ENCODE data around the gene ECM2.
"Not testable (repeated sequence)": the region's sequence is repeated elsewhere in the genome, so short reads cannot be mapped to it uniquely, and the experiment has no call there.

Gene ECM2

DNA sequence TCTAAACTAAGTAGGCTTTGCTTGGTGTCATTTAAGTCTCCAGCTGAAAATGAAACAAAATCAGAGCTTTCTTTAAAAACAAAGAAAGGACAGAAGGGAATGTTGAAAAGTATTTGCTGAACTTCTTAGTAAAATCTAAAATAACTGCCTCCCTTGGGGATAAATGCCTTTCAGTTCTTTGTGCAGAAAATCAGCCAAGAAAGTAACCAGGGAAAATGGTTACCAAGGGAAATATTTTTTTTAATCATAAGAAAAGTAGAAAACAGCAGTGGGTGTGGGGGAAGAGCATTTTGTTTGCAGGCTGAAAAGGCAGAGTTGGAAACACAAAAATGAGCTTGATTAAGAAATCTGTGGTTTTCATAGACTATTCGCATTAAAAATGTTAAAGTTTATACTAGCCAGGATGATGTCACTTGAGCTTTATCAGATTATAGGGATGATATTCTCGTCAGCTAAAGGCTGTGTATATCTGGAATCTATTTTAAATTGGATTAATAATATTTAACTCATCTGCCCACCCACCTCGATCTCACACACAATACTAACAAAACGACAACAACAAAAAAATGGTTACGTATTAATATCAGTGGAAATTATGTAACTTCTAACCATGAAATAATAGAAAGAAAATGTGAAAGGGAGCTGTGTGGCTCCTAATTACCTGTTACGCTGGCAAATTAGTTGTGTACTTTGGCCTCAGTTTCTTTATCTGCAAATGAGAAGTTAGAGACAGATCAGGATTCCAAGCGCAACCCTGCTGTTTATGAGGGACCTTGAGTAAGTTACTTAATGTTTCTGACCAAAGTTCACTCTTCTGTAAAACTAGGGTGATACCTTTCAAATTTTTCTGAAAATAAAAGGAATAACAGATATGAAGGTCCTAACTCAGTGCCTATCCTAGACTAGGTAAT is at the start of gene ECM2:
ECM2 (minus strand) TSS at position 51 of the 911 bp plus-strand sequence. CDS start 13,124 bp downstream, outside the sequence.
- DNase-seq = no peak

- no peak for DNase-seq
Measured at GRCh38 chr9:92576175-92576574, 40.4 kb upstream of the ECM2 start.

- not testable (repeated sequence) for DNase-seq
Measured at GRCh38 chr9:92573612-92574011, 37.8 kb upstream of the ECM2 start.

- not testable (repeated sequence) for DNase-seq
Measured at GRCh38 chr9:92571871-92572270, 36.1 kb upstream of the ECM2 start.

- DNase-seq = no peak
Measured at GRCh38 chr9:92564982-92565381, 29.2 kb upstream of the ECM2 start.

GRCh38 chr9:92564504-92564903 is 28.7 kb upstream of the ECM2 start:
- DNase-seq = no peak

DNA sequence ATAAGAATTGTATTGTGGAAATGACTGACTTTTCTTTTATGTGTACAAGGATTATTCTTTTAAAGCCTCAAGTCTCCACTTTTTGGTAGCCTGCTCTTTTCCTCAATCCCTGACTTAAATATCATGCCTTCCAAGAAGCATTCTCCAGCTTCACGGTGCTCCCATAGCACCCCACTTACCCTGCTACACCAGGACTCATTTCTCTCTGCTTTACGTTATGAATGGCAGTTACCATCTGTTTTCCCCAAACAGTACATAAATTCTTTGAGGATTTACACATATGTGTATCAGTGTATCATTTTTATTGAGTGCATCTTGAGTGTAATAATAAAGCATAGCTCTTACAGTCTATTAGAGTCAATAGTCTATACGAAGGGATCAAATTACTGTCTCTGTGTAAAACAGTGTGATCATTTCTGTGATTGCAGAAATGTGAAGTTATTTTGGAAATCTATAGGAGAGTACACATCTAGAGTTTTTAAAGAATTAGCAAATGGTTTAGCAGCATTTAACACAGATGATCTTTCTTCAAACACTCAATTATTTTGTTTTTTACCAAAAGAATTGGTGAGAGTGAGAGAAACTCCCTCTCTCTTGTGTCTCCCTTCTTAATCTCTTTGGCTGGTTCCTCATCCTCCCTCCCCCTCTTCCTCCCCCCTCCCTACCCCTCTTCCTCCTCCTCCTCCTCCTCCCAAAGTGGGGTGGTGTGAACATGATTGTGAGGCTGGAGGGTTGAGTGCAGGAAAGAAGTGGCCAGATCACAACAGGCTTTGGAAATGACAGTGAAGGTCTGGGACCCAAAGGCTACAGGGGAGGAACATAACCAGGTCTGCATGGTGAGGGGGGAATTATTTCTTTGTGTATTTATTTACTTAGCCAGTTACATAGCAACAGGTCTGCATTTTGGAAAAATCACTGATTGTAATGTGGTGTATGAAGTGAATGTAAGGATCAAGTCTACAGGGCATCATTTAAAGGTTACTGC is 27.6 kb upstream of the ECM2 start:
- no peak for DNase-seq

- DNase-seq = no peak
Measured at GRCh38 chr9:92562461-92562967, 26.7 kb upstream of the ECM2 start.

- DNase-seq = no peak
Measured at GRCh38 chr9:92561374-92562330, 25.9 kb upstream of the ECM2 start.

- no peak for DNase-seq
Measured at GRCh38 chr9:92558612-92559374, 23.0 kb upstream of the ECM2 start.

DNA sequence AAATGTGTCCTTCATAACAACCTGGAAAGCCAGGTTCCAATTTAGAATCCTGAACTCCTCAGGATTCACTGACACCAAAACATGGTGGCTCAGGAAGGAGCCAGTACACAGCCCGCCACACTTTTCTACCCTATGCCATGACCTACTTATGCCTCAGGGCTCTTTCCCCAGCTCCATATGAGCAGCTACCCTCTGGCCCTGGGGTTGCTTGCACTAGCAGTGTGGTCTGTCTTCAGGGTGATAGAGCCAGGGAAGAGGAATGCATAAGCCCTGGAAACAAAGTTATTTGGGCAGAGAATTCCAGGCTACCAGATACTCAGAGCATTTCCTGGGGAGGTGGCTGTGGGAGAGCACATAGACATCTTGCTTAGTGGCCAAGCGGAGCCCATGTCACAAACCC is 15.0 kb upstream of the ECM2 start:
- no peak for DNase-seq

- no peak for DNase-seq
Measured at GRCh38 chr9:92547356-92547755, 11.6 kb upstream of the ECM2 start.

DNA sequence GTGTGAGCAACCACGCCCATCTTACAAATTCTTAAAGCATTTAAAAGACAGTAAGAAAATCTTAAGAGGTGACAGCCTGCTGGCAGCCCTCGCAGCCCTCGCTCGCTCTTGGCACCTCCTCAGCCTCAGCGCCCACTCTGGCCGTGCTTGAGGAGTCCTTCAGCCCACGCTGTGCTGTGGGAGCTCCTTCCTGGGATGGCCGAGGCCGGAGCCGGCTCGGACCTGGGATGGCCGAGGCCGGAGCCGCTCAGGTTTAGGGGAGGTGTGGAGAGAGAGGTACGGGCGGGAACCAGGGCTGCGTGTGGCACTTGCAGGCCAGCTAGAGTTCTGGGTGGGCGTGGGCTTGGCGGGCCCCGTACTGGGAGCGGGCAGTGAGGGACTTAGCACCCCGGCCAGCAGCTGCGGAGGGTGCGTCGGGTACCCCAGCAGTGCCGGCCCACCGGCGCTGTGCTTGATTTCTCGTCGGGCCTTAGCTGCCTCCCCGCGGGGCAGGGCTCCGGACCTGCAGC is 9.3 kb upstream of the ECM2 start:
- no peak for DNase-seq

DNA sequence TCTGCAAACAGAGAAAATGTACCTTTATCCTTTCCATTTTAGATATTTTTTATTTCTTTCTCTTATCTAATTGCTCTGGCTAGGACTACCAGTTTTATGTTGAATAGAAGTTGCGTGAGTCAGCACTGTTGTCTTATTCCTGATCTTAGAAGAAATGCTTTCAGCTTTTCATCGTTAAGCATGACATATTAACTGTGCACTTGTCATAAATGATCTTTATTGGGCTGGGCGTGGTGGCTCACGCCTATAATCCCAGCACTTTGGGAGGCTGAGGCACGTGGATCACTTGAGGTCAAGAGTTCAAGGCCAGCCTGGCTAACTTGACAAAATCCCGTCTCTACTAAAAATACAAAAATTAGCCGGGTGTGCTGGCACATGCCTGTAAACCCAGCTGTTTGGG is 8.2 kb upstream of the ECM2 start:
- DNase-seq = no peak

DNA sequence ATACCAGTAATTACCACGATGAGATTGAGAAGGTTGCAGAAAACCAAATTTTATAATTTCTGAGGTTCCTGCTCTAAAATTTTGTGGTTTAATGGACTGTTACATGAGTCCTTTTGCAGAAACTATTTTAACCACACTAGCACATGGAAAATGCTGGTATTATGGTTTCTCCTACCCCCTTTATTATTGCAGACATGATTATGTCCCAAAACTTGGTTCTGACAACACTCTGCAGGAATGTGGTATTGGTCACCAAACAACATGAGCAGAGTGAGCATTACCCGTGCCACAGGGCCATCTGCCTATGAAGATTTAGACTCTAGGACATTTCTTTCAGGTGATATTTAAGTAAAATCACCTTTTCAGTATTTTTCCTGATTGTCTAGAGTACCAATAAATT is 2.8 kb upstream of the ECM2 start:
- no peak for DNase-seq

DNA sequence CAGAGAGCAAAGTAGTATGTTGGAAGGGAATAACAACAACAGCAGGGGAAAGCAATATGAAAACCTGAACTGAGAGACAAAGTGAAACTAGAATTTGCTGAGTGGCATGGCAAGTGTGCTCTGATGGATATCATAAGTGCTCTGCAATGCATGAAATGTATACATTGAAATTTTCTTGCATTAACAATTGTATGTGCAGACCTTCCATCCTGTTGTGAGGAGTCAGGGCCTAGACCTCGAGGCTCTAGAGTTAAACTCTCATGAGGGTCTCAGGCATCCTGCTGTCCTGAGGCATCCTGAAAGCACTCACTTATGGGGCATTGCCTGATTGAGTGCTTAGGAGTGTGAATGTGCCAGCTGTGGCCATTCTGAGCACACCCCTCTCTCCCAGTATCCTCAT is 1.1 kb downstream of the ECM2 start:
- DNase-seq = no peak

DNA sequence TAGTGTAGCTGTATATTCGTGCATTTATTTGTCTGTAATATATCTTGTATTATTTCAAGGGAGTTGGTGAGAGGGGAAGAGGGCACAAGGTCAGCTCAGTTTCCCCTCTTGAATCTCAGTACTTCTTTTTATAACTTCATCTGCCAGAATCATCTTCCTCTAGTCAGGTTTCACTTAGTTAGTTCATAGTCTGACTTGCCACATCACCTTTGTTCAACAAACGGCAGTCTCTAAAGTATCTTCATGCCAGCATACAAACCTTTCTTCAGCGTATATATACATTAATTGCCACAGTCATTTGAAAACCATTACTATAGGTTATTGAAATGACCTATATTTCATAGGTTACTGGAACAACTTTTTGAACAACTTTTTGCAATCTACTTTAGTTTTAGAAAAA is 1.6 kb downstream of the ECM2 start:
- no peak for DNase-seq

- no peak for DNase-seq
Measured at GRCh38 chr9:92530893-92531292, 4.9 kb downstream of the ECM2 start.

DNA sequence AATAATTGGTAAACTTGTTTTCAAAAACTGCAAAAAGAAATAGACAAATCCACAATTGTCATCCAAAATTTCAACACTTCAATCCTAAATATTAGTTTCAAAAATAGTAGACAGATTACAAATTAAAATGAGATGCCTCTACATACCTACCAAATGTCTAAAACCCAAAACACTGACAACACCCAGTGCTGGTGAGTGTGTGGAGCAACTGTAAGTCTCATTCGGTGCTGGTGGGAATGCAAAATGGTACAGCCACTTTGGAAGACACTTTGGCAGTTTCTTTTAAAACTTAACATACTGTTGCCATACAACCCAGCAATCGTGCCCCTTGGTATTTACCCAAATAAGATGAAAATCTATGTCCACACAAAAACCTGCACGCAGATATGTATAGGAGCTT is 6.7 kb downstream of the ECM2 start:
- DNase-seq = no peak

DNA sequence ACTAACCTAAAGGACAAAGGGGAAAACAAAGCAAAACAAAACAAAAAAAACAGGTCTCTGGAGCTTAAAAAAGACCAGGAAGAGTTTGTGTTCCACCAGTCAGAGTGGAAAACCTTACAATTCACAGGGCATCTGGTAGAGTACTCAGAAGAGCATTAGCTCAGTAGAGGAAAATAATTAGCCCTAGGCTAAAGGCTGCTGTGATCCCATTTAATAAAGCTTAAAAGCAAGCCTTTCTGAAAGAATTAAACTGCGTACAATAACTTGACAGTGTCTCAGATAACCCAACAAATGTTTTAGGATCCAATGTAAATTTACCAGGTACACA is 7.3 kb downstream of the ECM2 start:
- DNase-seq = no peak

GRCh38 chr9:92527832-92528521 is 7.8 kb downstream of the ECM2 start:
- no peak for DNase-seq
